ENCODE measurements around the gene NCMAP. TPM values are rescaled to one million over a fixed set of nuclear protein-coding genes. Genes with fewer than 3 reads are reported as not detected.

NCMAP gene
- polyA plus RNA-seq, 1 donor from 2014 or later: not detected

GRCh38 chr1:24586970-24587820, 31.3 kb downstream of the NCMAP start:
- H4K20me1 ChIP-seq (ENCODE audit: insufficient read depth): no peaks in the 10 kb centered on the region
- H3K4me3 ChIP-seq (ENCODE audit: low read length): no peak overlapping the region
- H3K36me3 ChIP-seq (ENCODE audit: insufficient read depth, low read length): no peaks in the 10 kb centered on the region
- H3K9me3 ChIP-seq (ENCODE audit: low read length): no peaks in the 10 kb centered on the region
- H3K9ac ChIP-seq (ENCODE audit: low read length): no peak overlapping the region
- no peaks in the 10 kb centered on the region for H3K9me2 ChIP-seq (ENCODE audit: insufficient read depth, low read length)
- H3K79me2 ChIP-seq (replicated peaks; ENCODE audit: insufficient read depth, low read length): no peaks in the 10 kb centered on the region
- no peak overlapping the region for H3K4me2 ChIP-seq (ENCODE audit: low read length)
- H2AFZ ChIP-seq (ENCODE audit: low read depth, low read length): no peak overlapping the region
- H3K27me3 ChIP-seq (ENCODE audit: insufficient read depth, low read depth, low read length): no peaks in the 10 kb centered on the region
- no peak for TF ChIP-seq TAF1 (IDR thresholded peaks at IDR 0.05; ENCODE audit: low read depth)
- TF ChIP-seq, protein P1, sequence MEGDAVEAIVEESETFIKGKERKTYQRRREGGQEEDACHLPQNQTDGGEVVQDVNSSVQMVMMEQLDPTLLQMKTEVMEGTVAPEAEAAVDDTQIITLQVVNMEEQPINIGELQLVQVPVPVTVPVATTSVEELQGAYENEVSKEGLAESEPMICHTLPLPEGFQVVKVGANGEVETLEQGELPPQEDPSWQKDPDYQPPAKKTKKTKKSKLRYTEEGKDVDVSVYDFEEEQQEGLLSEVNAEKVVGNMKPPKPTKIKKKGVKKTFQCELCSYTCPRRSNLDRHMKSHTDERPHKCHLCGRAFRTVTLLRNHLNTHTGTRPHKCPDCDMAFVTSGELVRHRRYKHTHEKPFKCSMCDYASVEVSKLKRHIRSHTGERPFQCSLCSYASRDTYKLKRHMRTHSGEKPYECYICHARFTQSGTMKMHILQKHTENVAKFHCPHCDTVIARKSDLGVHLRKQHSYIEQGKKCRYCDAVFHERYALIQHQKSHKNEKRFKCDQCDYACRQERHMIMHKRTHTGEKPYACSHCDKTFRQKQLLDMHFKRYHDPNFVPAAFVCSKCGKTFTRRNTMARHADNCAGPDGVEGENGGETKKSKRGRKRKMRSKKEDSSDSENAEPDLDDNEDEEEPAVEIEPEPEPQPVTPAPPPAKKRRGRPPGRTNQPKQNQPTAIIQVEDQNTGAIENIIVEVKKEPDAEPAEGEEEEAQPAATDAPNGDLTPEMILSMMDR (IDR thresholded peaks at IDR 0.05; ENCODE audit: poor library complexity, severe bottlenecking): peak; percentile 52
- no peaks in the 10 kb centered on the region for H3F3A ChIP-seq (ENCODE audit: insufficient read depth, low read length, poor library complexity, severe bottlenecking)
- no peak overlapping the region for H3K27ac ChIP-seq (ENCODE audit: low read length)

- Histone ChIP-seq H4K20me1 (ENCODE audit: insufficient read depth) (no peaks in the 10 kb centered on the region), H3K9me3 (ENCODE audit: low read length) (no peaks in the 10 kb centered on the region), H3F3A (ENCODE audit: insufficient read depth, low read length, poor library complexity, severe bottlenecking) (no peaks in the 10 kb centered on the region), H3K79me2 (replicated peaks; ENCODE audit: insufficient read depth, low read length) (no peaks in the 10 kb centered on the region), H3K4me3 (ENCODE audit: low read length) (no peak overlapping the region), H3K36me3 (ENCODE audit: insufficient read depth, low read length) (no peaks in the 10 kb centered on the region), H2AFZ (ENCODE audit: low read depth, low read length) (no peak overlapping the region), H3K27me3 (ENCODE audit: insufficient read depth, low read depth, low read length) (no peaks in the 10 kb centered on the region), H3K9me2 (ENCODE audit: insufficient read depth, low read length) (no peaks in the 10 kb centered on the region), H3K27ac (ENCODE audit: low read length) (no peak overlapping the region), H3K4me2 (ENCODE audit: low read length) (no peak overlapping the region), H3K9ac (ENCODE audit: low read length) (no peak overlapping the region)
- TF ChIP-seq SMC3 (conservative IDR thresholded peaks at IDR 0.05; ENCODE audit: poor library complexity) (no peak), TAF1 (IDR thresholded peaks at IDR 0.05; ENCODE audit: low read depth) (no peak), EZH2 (IDR thresholded peaks at IDR 0.05; ENCODE audit: borderline replicate concordance, insufficient read depth, low read length, poor library complexity, severe bottlenecking) (no peak), POLR2AphosphoS5 (IDR thresholded peaks at IDR 0.05) (no peak), EP300 (conservative IDR thresholded peaks at IDR 0.05; ENCODE audit: poor library complexity, severe bottlenecking) (no peak), RAD21 (conservative IDR thresholded peaks at IDR 0.05) (no peak), MXI1 (conservative IDR thresholded peaks at IDR 0.05; ENCODE audit: poor library complexity, severe bottlenecking) (no peak)
- TF ChIP-seq, protein P2, sequence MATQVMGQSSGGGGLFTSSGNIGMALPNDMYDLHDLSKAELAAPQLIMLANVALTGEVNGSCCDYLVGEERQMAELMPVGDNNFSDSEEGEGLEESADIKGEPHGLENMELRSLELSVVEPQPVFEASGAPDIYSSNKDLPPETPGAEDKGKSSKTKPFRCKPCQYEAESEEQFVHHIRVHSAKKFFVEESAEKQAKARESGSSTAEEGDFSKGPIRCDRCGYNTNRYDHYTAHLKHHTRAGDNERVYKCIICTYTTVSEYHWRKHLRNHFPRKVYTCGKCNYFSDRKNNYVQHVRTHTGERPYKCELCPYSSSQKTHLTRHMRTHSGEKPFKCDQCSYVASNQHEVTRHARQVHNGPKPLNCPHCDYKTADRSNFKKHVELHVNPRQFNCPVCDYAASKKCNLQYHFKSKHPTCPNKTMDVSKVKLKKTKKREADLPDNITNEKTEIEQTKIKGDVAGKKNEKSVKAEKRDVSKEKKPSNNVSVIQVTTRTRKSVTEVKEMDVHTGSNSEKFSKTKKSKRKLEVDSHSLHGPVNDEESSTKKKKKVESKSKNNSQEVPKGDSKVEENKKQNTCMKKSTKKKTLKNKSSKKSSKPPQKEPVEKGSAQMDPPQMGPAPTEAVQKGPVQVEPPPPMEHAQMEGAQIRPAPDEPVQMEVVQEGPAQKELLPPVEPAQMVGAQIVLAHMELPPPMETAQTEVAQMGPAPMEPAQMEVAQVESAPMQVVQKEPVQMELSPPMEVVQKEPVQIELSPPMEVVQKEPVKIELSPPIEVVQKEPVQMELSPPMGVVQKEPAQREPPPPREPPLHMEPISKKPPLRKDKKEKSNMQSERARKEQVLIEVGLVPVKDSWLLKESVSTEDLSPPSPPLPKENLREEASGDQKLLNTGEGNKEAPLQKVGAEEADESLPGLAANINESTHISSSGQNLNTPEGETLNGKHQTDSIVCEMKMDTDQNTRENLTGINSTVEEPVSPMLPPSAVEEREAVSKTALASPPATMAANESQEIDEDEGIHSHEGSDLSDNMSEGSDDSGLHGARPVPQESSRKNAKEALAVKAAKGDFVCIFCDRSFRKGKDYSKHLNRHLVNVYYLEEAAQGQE (IDR thresholded peaks at IDR 0.05; ENCODE audit: borderline replicate concordance): no peak
- TF ChIP-seq, protein P1 (IDR thresholded peaks at IDR 0.05; ENCODE audit: poor library complexity, severe bottlenecking): no peak
Measured at GRCh38 chr1:24588573-24588972, 32.7 kb downstream of the NCMAP start.
